NCI-H2196 (cell line): ENCODE measurements around the gene GRIN2C.

ENCODE experiments used
- DNase-seq: peaks from one replicate; lab custom pipeline; 2025; ENCODE audit not compliant: unreplicated experiment; lab: John Stamatoyannopoulos, UW

The GRIN2C gene

GRCh38 chr17:74822939-74823367 is 36.7 kb downstream of the GRIN2C start:
- no peak for DNase-seq

- DNase-seq, result no peak
Measured at GRCh38 chr17:74822335-74822938, 37.2 kb downstream of the GRIN2C start.

GRCh38 chr17:74821655-74822334 is 37.9 kb downstream of the GRIN2C start:
- DNase-seq, result no peak

GRCh38 chr17:74819801-74820436 is 39.8 kb downstream of the GRIN2C start:
- no peak for DNase-seq

GRCh38 chr17:74818291-74818938 is 41.3 kb downstream of the GRIN2C start:
- DNase-seq, result no peak

- no peak for DNase-seq
Measured at GRCh38 chr17:74816905-74817620, 42.6 kb downstream of the GRIN2C start.

GRCh38 chr17:74815550-74816370 is 43.9 kb downstream of the GRIN2C start:
- DNase-seq, result no peak

GRCh38 chr17:74815067-74815466 is 44.6 kb downstream of the GRIN2C start:
- DNase-seq, result no peak

GRCh38 chr17:74814453-74814852 is 45.2 kb downstream of the GRIN2C start:
- DNase-seq, result no peak

GRCh38 chr17:74812109-74813009 is 47.3 kb downstream of the GRIN2C start:
- DNase-seq, result no peak

GRCh38 chr17:74810699-74811485 is 48.8 kb downstream of the GRIN2C start:
- no peak for DNase-seq

GRCh38 chr17:74808714-74809430 is 50.8 kb downstream of the GRIN2C start:
- DNase-seq, result no peak

GRCh38 chr17:74807925-74808324 is 51.8 kb downstream of the GRIN2C start:
- DNase-seq, result peak; percentile 67

- no peak for DNase-seq
Measured at GRCh38 chr17:74807441-74807840, 52.2 kb downstream of the GRIN2C start.

- DNase-seq, result no peak
Measured at GRCh38 chr17:74806334-74806733, 53.4 kb downstream of the GRIN2C start.

GRCh38 chr17:74805591-74805991 is 54.1 kb downstream of the GRIN2C start:
- DNase-seq, result no peak

GRCh38 chr17:74804683-74805082 is 55.0 kb downstream of the GRIN2C start:
- DNase-seq, result no peak

GRCh38 chr17:74803971-74804370 is 55.7 kb downstream of the GRIN2C start:
- DNase-seq, result no peak
